Measurements from ENCODE around the gene FAM149B1.
A peak's percentile ranks its signal among the peaks of the same experiment; 100 is the strongest.
"Not testable (repeated sequence)": the region's sequence is repeated elsewhere in the genome, so short reads cannot be mapped to it uniquely, and the experiment has no call there.

The FAM149B1 gene

DNA sequence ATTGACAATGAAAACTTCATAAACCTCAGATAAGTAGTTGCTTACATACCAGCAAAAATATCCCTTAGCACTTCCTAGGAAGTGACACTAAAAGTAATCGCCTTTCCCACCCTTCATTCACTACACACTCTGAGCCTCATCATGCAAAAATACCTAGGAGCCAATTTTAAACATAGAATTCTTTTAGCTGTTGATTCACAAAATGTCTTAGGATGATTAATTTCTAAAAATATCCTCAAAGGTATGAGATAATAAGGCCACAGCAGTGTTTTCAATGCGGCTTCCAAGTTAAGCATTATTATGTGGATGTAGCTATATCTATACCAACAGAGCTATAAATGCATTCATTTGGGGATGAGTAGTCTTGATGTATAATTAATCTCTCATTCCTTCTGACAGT lies 66.0 kb downstream of the FAM149B1 start:
- no peak for DNase-seq (ENCODE audit: low spot score)

DNA sequence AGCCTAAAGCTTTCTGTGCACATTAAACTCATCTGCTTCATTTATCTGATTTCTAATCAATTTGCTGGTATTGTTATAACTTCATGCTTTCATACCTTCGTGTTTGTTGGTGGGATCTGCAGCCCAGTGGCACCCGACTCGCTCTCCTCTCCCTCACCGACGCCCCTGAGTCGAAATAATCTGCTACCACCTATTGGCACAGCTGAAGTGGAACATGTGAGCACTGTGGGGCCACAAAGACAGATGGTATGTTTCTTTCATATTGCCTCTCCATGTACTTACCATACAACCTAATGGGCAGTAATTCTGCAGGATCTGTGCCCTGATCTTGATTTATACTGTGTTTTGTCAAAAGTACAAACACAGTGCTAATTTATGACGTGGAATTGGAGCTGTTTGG lies 66.8 kb downstream of the FAM149B1 start:
- DNase-seq (ENCODE audit: low spot score) = no peak

DNA sequence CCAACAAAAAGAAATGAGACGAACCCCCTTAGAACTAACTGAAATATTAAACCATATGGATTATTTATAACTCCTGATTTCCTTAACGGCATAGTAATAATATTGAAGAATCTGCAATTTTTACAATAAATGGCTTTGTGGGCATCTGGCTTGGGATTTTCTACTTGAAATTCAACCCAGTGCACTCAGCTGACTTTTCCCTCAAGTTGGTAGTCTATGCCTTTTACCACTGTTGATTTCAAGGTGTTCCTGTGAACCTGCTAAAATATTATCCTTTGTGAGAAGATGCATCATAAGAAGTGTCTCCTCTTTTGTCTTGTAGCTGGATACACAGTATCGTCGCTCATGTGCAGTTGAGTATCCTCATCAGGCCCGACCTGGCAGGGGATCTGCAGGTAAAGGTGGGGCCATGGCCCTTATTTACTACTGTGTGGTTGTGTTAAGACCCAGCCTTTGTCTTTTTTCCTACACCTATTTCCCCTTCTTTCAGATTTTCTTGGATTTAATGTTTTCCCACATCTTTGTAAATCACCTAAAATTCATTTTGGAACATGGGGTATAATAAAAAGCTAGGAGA lies 71.2 kb downstream of the FAM149B1 start:
- no peak for DNase-seq (ENCODE audit: low spot score)

DNA sequence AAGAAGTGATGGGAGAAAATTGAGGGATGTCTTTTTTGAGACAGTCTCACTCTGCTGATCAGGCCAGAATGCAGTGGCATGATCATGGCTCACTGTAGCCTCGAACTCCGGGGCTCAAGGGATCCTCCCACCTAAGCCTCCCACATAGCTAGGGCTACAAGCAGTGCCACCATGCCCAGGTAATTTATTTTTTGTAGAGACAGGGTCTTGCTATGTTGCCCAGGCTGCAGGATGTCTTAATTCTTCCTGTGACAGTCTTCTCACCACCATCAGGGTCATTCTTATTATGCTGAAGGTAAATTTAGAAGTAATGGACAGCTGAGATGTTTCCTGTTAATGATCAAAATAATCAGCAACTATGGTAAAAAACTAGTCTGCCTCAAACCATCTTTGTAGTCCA lies 72.0 kb downstream of the FAM149B1 start:
- DNase-seq (ENCODE audit: low spot score) = no peak

- no peak for DNase-seq (ENCODE audit: low spot score)
Observed at GRCh38 chr10:73244866-73245477, 77.1 kb downstream of the FAM149B1 start.

DNA sequence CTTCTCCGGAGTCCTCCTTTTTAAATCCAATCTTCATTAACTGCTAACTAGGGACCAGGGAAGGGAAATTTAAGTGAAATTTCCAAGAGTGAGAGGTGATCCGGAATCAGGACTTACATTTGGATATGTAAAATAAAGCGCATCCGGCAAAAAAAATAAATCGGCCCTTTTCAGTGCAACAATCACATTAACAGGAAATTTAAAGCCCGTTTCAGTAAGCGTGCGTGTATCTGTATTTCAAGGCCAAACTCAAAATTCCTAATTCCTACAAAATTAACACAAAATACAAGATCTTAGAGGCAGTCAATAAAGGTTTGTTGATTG lies 78.4 kb downstream of the FAM149B1 start:
- no peak for DNase-seq (ENCODE audit: low spot score)

GRCh38 chr10:73246646-73247508 lies 79.0 kb downstream of the FAM149B1 start, which contains the start of gene DNAJC9:
Gene DNAJC9 (minus strand): TSS chr10:73247255. CDS start chr10:73247189, 66 bp downstream.
- peak; percentile 81 for DNase-seq (ENCODE audit: low spot score)

DNA sequence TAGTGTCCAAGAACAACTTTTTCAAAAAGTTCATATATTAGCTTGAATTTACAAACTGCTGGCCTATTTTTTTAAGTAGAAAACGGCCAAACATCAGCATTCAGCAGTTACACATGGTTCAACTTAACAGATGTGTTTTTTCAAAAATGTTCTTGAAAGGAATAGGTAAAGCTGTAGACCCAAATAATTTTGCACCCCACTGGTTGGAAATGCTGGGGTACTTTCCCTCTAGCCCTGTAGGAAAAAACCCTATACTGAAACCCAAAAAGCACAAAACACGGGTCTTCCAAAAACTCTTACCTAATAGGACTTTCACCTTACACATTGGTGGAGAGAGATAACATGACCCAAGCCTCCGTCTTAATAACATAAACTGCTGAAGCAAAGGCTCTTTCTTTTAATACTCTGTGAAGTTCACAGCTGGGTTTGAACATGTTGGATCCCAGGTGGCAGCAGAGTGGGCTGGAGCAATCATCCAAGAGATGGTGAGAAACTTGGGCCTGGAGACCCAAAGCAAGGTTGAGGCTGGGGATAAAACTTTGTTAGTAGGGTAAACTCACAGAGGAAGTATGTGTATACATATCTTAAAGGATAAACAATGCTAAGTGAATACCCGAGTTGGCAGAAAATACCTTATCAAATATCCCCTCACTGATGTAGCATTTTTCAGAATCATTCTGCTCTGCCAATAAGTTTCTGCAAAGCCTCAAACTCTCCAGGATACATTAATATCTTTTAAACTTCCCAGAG lies 79.8 kb downstream of the FAM149B1 start:
- no peak for DNase-seq (ENCODE audit: low spot score)

GRCh38 chr10:73248259-73248724 lies 80.4 kb downstream of the FAM149B1 start:
- DNase-seq (ENCODE audit: low spot score) = no peak

DNA sequence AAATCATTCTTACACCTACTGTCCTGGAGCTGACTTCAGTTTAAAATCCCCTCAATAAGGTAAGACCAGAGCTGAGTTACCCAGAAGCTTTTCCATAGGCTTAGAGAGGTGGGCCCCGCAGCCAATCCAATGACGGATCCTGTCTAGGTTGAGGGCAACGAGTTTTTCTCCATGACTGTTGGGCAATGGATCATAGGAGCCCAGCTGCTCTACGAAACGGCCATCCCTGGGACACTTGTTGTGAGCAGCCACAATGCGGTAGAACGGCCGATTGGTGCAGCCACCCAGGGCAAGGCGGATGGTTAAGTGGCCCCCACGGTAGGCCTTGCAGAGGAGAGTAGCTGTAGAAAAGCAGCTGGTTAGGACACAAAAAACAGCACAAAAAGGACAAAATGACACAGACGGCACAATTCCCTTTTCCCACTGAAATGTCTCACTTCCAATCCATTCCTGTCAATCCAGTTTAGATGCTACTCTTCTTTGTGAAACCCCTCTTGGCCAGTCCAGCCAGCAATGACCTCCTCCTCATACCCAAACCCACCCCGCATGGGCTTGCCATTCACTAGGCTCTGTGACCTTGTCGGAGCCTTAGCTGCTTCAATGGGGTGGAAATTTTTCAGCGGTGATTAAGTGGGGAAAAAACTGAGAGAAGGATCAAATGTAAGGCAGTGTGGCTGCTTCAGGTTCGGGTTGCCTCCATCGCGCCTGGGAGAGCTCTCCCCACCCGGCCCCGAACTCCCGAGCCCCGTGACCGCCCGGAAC lies 83.9 kb downstream of the FAM149B1 start:
- no peak for DNase-seq (ENCODE audit: low spot score)

DNA sequence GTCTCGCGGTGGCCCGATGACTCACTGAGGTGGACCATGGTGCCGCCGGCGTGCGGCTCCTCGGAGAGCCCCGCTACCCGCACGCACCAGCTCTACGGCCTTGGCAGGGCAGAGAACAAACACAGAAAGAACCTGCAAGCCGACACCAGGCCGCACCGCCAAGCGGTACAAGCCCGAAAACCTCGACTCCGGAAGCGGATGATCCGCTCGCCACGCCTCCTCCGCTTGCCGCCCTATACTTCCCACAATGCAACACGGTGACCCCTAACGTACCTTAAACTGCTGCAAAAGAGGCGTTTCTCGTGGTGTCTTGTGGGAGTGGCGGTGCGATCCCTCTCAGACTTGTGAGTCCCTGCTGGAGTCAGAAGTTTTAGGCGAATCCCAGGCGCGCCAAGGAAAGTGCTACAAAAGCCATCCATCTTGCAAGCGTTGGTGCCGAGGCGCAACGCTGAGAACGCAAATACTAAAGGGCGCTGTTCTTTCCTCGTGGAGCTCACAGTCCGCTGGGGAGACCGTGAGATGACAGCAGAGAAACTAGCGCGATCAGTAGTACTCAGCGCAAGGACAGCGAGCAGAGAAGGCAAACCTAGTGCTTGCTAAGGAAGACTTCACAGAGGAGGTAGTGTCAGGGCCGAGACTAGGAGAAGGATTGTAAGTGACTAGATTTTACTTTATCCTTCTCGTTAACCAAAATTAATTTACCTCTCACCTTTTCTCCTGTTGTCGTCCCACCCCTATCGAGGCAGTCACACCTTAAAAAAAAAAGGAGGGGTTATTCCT lies 84.7 kb downstream of the FAM149B1 start, which contains the start of gene MRPS16:
Gene MRPS16 (minus strand): TSS at position 200 of the 780 bp plus-strand sequence. CDS start 162 bp downstream, at position 38.
- peak; percentile 80 for DNase-seq (ENCODE audit: low spot score)

DNA sequence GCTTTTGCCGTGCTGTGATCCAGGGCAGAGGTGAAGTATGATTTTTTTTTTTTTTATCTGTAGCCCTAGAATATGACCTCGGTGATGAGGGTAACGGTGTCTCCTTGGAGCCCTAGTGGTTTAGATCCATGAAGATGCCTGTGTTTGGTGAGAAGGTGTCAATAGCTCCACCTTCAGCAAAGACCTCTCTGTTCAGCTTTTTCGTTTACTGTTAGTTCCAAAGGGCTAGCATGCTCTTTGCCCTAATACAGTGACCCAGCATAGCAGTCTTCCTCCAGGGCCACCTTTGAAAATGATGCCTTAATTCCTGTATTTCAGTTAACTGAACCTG lies 85.3 kb downstream of the FAM149B1 start:
- DNase-seq (ENCODE audit: low spot score) = no peak

DNA sequence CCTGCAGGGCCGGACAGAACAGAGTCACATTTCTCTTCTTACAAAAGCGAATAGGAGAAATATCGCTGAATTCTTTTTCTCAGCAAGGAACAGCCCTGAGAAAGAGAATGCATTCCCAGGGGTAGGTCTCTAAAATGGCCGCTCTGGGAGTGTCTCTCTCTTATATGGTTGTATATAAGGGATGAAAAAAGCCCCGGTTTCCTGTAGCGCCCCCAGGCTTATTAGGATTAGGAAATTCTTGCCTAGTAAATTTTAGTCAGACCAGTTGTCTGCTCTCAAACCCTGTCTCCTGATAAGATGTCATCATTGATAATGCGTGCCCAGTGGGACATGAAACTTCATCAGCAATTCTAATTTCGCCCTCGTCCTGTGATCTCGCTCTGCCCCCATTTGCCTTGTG lies 90.7 kb downstream of the FAM149B1 start:
- not testable (repeated sequence) for DNase-seq (ENCODE audit: low spot score)

GRCh38 chr10:73261362-73261995 lies 93.6 kb downstream of the FAM149B1 start:
- no peak for DNase-seq (ENCODE audit: low spot score)

GRCh38 chr10:73262105-73262730 lies 94.3 kb downstream of the FAM149B1 start:
- DNase-seq (ENCODE audit: low spot score) = peak; percentile 30

- DNase-seq (ENCODE audit: low spot score) = no peak
Observed at GRCh38 chr10:73262880-73263555, 95.1 kb downstream of the FAM149B1 start.

DNA sequence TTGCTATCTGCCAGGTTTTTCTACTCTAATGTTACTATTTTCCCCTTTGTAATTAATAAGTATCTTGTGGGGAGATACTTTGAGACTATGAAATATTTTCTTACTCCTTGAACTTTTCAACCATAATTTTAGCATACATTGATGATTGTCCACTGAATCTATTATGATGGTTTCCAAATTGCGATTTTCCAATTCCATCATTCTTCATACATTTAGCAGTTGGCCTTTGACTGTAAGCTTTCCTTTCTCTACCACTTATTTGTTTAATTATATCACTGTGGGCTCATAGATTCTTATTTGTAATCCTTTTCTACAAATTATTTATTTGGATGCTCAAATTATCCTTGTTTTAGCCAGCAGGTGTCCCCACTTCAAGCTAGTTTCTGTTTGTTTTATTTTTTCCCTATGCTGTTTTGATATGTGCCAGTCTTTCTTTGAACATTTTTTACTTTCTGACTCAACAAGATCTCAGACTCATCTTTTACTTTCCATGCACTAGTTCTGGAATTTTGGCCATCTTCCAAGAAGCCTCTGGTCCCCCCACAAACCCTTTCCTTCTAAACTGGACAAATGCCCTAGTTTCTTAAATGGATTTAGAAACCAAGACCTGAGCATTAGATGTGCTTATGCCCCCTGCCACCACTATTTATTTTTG lies 95.9 kb downstream of the FAM149B1 start:
- DNase-seq (ENCODE audit: low spot score) = no peak

DNA sequence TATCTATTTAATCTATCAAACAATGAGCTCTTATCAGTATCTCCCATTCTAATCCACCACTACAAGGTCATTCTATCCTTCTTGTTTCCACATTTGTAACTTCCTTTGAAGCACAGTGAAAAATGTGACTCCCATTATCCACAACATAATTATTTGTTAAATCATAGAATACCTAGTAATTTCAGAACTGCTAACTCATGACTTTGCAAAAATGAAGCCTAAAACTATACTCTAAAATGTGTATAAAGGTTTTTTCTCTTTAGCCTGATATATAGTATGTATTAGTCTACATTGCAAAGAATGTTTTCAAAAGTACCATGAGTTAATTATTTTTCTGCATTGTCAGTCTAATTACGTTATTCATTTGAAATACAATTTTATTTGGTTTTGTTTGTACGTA lies 96.5 kb downstream of the FAM149B1 start:
- DNase-seq (ENCODE audit: low spot score) = no peak

DNA sequence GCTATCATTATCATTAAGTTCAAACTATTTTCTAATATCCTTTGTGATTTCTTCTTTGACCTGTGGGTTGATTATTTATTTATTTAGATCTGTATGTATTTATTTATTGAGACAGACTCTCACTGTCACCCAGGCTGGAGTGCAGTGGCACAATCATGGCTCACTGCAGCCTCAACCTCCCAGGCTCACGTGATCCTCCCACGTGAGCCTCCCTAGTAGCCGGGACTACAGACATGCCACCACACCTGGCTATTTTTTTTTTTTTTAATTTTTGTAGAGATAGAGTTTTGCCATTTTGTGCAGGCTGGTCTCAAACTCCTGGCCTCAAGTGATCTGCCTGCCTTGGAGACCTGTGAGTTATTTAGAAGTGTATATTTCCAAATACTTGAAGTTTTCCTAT lies 113.2 kb downstream of the FAM149B1 start:
- DNase-seq (ENCODE audit: low spot score) = no peak

Data from COLO829 (cell line).